SK-N-SH treated with all-trans-retinoic acid at 6 μM for 48 hours (cell line): ENCODE data around the gene AKAP1.

Source experiments
- ATAC-seq: fragments of 200-7000 bp; cut with Tn5 transposase; 3 replicates; pipeline ENCODE4 v1.9.1; 2020; ENCODE audit warnings: mild to moderate bottlenecking, moderate library complexity
- ARNTL ChIP-seq: fragments of 450-650 bp; formaldehyde crosslinking; IDR thresholded peaks from 2 replicates; pipeline ENCODE4 v1.5.0; 2020; ENCODE audit warnings: low read depth, mild to moderate bottlenecking, moderate library complexity, borderline replicate concordance
- BACH2 ChIP-seq: fragments of 250-450 bp; sonication (Bioruptor Pico); IDR thresholded peaks from 2 replicates; pipeline ENCODE4 v1.9.0; 2021; ENCODE audit warnings: mild to moderate bottlenecking, borderline replicate concordance
- CSDC2 ChIP-seq: fragments of 250-450 bp; sonication (Bioruptor Pico); IDR thresholded peaks from 2 replicates; pipeline ENCODE4 v1.5.0; 2020; ENCODE audit warnings: mild to moderate bottlenecking, moderate library complexity
- ESRRG ChIP-seq: fragments of 250-450 bp; sonication (Bioruptor Pico); IDR thresholded peaks from 2 replicates; pipeline ENCODE4 v1.6.1; 2021; ENCODE audit warnings: mild to moderate bottlenecking
- ISL1 ChIP-seq: fragments of 250-450 bp; sonication (Bioruptor Pico); IDR thresholded peaks from 2 replicates; pipeline ENCODE4 v2.1.2; 2022; ENCODE audit warnings: mild to moderate bottlenecking, moderate library complexity
- OSR1 ChIP-seq: fragments of 250-450 bp; sonication (Bioruptor Pico); IDR thresholded peaks from 2 replicates; pipeline ENCODE4 v1.8.0; 2022; ENCODE audit warnings: moderate library complexity, mild to moderate bottlenecking, inconsistent platforms
- PPARA ChIP-seq: fragments of 250-450 bp; sonication (Bioruptor Pico); IDR thresholded peaks from 2 replicates; pipeline ENCODE4 v1.5.0; 2020; ENCODE audit warnings: mild to moderate bottlenecking, borderline replicate concordance
- RARB ChIP-seq: fragments of 250-450 bp; sonication (Bioruptor Pico); IDR thresholded peaks from 2 replicates; pipeline ENCODE4 v1.8.0; 2021; ENCODE audit warnings: mild to moderate bottlenecking, moderate library complexity
- SNAI2 ChIP-seq: fragments of 250-450 bp; sonication (Bioruptor Pico); IDR thresholded peaks from 2 replicates; pipeline ENCODE4 v1.5.0; 2020; ENCODE audit warnings: mild to moderate bottlenecking, moderate library complexity
- TCF4 ChIP-seq: fragments of 250-450 bp; sonication (Bioruptor Pico); IDR thresholded peaks from 2 replicates; pipeline ENCODE4 v1.8.0; 2021; ENCODE audit warnings: mild to moderate bottlenecking, moderate library complexity, borderline replicate concordance
- TOX ChIP-seq: fragments of 250-450 bp; sonication (Bioruptor Pico); IDR thresholded peaks from 2 replicates; pipeline ENCODE4 v1.8.0; 2021; ENCODE audit warnings: mild to moderate bottlenecking, moderate library complexity, borderline replicate concordance
- ZC3H10 ChIP-seq: fragments of 250-450 bp; sonication (Bioruptor Pico); IDR thresholded peaks from 2 replicates; pipeline ENCODE4 v1.5.1; 2021; ENCODE audit warnings: mild to moderate bottlenecking, moderate library complexity
- ZFP3 ChIP-seq: fragments of 250-450 bp; sonication (Bioruptor Pico); IDR thresholded peaks from 2 replicates; pipeline ENCODE4 v1.5.0; 2020; ENCODE audit warnings: mild to moderate bottlenecking, moderate library complexity
- ZFP30 ChIP-seq: fragments of 450-650 bp; formaldehyde crosslinking; IDR thresholded peaks from 2 replicates; pipeline ENCODE4 v1.5.0; 2022; ENCODE audit warnings: mild to moderate bottlenecking, moderate library complexity
- ZNF565 ChIP-seq: fragments of 450-650 bp; formaldehyde crosslinking; conservative IDR thresholded peaks from 2 replicates; pipeline ENCODE4 v1.5.0; 2020; ENCODE audit warnings: low read depth, mild to moderate bottlenecking, moderate library complexity
- ZNF70 ChIP-seq: fragments of 450-650 bp; formaldehyde crosslinking; IDR thresholded peaks from 2 replicates; pipeline ENCODE4 v1.5.0; 2020; ENCODE audit warnings: mild to moderate bottlenecking, moderate library complexity
- ZNF8 ChIP-seq: fragments of 450-650 bp; formaldehyde crosslinking; IDR thresholded peaks from 2 replicates; pipeline ENCODE4 v1.5.0; 2020; ENCODE audit warnings: mild to moderate bottlenecking, moderate library complexity
- TF ChIP-seq, protein P1 (sequence below): fragments of 250-450 bp; sonication (Bioruptor Pico); IDR thresholded peaks from 2 replicates; pipeline ENCODE4 v1.8.0; 2020; ENCODE audit warnings: mild to moderate bottlenecking, moderate library complexity, borderline replicate concordance
- TF ChIP-seq, protein P2 (sequence below): fragments of 250-450 bp; sonication (Bioruptor Pico); IDR thresholded peaks from 2 replicates; pipeline ENCODE4 v1.5.0; 2020; ENCODE audit warnings: mild to moderate bottlenecking, moderate library complexity
- TF ChIP-seq, protein P3 (sequence below): fragments of 250-450 bp; sonication (Bioruptor Pico); IDR thresholded peaks from 2 replicates; pipeline ENCODE4 v1.8.0; 2021; ENCODE audit warnings: low read depth, mild to moderate bottlenecking, moderate library complexity, borderline replicate concordance
- TF ChIP-seq, protein P4 (sequence below): fragments of 250-450 bp; sonication (Bioruptor Pico); IDR thresholded peaks from 2 replicates; pipeline ENCODE4 v1.5.1; 2021; ENCODE audit warnings: mild to moderate bottlenecking, moderate library complexity

The AKAP1 gene

GRCh38 chr17:57130708-57131461, 45.8 kb downstream of the AKAP1 start:
- peak; percentile 97 for ATAC-seq
- TF ChIP-seq SNAI2 (CRISPR knock-in tag), result no peak
- TF ChIP-seq ZC3H10 (CRISPR knock-in tag), result no peak
- TF ChIP-seq ZFP3 (CRISPR knock-in tag), result no peak
- TF ChIP-seq, protein P1, sequence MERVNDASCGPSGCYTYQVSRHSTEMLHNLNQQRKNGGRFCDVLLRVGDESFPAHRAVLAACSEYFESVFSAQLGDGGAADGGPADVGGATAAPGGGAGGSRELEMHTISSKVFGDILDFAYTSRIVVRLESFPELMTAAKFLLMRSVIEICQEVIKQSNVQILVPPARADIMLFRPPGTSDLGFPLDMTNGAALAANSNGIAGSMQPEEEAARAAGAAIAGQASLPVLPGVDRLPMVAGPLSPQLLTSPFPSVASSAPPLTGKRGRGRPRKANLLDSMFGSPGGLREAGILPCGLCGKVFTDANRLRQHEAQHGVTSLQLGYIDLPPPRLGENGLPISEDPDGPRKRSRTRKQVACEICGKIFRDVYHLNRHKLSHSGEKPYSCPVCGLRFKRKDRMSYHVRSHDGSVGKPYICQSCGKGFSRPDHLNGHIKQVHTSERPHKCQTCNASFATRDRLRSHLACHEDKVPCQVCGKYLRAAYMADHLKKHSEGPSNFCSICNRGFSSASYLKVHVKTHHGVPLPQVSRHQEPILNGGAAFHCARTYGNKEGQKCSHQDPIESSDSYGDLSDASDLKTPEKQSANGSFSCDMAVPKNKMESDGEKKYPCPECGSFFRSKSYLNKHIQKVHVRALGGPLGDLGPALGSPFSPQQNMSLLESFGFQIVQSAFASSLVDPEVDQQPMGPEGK, result no peak
- no peak for TF ChIP-seq ZNF565
- TF ChIP-seq, protein P2, sequence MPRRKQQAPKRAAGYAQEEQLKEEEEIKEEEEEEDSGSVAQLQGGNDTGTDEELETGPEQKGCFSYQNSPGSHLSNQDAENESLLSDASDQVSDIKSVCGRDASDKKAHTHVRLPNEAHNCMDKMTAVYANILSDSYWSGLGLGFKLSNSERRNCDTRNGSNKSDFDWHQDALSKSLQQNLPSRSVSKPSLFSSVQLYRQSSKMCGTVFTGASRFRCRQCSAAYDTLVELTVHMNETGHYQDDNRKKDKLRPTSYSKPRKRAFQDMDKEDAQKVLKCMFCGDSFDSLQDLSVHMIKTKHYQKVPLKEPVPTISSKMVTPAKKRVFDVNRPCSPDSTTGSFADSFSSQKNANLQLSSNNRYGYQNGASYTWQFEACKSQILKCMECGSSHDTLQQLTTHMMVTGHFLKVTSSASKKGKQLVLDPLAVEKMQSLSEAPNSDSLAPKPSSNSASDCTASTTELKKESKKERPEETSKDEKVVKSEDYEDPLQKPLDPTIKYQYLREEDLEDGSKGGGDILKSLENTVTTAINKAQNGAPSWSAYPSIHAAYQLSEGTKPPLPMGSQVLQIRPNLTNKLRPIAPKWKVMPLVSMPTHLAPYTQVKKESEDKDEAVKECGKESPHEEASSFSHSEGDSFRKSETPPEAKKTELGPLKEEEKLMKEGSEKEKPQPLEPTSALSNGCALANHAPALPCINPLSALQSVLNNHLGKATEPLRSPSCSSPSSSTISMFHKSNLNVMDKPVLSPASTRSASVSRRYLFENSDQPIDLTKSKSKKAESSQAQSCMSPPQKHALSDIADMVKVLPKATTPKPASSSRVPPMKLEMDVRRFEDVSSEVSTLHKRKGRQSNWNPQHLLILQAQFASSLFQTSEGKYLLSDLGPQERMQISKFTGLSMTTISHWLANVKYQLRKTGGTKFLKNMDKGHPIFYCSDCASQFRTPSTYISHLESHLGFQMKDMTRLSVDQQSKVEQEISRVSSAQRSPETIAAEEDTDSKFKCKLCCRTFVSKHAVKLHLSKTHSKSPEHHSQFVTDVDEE, result no peak
- TF ChIP-seq PPARA, result no peak
- TF ChIP-seq ZFP30 (CRISPR knock-in tag), result no peak
- TF ChIP-seq TCF4 (CRISPR knock-in tag), result no peak
- no peak for TF ChIP-seq ZNF70 (CRISPR knock-in tag)
- no peak for TF ChIP-seq OSR1 (CRISPR knock-in tag)
- TF ChIP-seq, protein P3, sequence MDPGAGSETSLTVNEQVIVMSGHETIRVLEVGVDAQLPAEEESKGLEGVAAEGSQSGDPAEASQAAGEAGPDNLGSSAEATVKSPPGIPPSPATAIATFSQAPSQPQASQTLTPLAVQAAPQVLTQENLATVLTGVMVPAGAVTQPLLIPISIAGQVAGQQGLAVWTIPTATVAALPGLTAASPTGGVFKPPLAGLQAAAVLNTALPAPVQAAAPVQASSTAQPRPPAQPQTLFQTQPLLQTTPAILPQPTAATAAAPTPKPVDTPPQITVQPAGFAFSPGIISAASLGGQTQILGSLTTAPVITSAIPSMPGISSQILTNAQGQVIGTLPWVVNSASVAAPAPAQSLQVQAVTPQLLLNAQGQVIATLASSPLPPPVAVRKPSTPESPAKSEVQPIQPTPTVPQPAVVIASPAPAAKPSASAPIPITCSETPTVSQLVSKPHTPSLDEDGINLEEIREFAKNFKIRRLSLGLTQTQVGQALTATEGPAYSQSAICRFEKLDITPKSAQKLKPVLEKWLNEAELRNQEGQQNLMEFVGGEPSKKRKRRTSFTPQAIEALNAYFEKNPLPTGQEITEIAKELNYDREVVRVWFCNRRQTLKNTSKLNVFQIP (CRISPR knock-in tag), result no peak
- TF ChIP-seq, protein P4, sequence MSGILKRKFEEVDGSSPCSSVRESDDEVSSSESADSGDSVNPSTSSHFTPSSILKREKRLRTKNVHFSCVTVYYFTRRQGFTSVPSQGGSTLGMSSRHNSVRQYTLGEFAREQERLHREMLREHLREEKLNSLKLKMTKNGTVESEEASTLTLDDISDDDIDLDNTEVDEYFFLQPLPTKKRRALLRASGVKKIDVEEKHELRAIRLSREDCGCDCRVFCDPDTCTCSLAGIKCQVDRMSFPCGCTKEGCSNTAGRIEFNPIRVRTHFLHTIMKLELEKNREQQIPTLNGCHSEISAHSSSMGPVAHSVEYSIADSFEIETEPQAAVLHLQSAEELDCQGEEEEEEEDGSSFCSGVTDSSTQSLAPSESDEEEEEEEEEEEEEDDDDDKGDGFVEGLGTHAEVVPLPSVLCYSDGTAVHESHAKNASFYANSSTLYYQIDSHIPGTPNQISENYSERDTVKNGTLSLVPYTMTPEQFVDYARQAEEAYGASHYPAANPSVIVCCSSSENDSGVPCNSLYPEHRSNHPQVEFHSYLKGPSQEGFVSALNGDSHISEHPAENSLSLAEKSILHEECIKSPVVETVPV (CRISPR knock-in tag), result no peak
- TF ChIP-seq BACH2 (CRISPR knock-in tag), result no peak
- TF ChIP-seq, all 23 proteins: peak for 0

GRCh38 chr17:57132663-57133062, 47.6 kb downstream of the AKAP1 start:
- ATAC-seq, result no peak
- TF ChIP-seq ISL1 (CRISPR knock-in tag) (no peak), ZNF8 (CRISPR knock-in tag) (no peak)
- TF ChIP-seq, protein P4 (CRISPR knock-in tag), result no peak

DNA sequence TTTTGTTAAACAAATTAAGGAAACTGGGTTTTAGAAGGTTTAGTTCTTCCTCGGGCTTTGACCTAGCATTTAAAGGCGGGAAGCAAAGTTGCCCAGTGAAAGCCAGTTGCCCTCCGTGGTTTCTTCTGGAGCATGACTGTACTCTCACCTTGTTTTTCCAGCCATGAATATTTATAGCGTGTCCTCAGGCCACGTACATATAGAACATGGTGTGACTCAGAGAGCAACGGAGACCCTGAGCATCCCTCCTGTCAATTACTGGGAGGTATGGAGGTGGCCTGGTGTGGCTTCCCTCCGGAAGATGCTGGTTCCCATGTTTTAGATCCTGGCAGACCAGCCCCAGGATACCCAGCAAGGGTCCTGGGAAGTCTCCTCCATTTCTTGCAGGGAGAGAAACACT, 48.4 kb downstream of the AKAP1 start:
- no peak for TF ChIP-seq RARB (CRISPR knock-in tag)
- TF ChIP-seq, protein P2, result no peak
- no peak for TF ChIP-seq ZFP3 (CRISPR knock-in tag)
- no peak for TF ChIP-seq ZC3H10 (CRISPR knock-in tag)
- no peak for TF ChIP-seq CSDC2 (CRISPR knock-in tag)
- no peak for TF ChIP-seq TOX (CRISPR knock-in tag)
- TF ChIP-seq TCF4 (CRISPR knock-in tag), result no peak
- TF ChIP-seq ESRRG, result no peak
- no peak for TF ChIP-seq SNAI2 (CRISPR knock-in tag)
- TF ChIP-seq, protein P4 (CRISPR knock-in tag), result no peak
- no peak for TF ChIP-seq OSR1 (CRISPR knock-in tag)
- no peak for TF ChIP-seq ZFP30 (CRISPR knock-in tag)
- TF ChIP-seq BACH2 (CRISPR knock-in tag), result no peak
- TF ChIP-seq ARNTL, result no peak
- no peak for TF ChIP-seq ZNF565
- no peak for ATAC-seq
